ENCODE measurements around the gene BRPF1.

DNA sequence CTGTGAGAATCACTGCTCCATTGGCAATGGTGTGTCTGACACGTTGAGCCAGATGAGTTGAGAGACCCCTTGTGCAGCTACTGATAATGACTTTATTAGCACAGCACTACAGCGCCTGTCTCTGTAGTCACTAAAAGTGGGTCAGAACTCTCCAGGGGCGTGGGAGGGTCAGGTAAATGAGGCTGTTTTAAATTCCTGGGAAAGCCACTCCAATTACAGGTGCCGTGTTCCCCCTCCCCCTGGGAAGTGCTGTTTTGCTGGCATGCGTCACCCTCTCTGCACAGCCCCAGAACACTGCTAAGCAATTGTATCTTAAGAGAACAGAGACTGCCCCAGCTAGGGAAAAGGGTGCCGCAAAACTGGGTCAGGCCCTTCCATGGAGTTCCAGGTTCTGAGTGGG, 49.4 kb upstream of the BRPF1 start:
- TF ChIP-seq, protein P1, sequence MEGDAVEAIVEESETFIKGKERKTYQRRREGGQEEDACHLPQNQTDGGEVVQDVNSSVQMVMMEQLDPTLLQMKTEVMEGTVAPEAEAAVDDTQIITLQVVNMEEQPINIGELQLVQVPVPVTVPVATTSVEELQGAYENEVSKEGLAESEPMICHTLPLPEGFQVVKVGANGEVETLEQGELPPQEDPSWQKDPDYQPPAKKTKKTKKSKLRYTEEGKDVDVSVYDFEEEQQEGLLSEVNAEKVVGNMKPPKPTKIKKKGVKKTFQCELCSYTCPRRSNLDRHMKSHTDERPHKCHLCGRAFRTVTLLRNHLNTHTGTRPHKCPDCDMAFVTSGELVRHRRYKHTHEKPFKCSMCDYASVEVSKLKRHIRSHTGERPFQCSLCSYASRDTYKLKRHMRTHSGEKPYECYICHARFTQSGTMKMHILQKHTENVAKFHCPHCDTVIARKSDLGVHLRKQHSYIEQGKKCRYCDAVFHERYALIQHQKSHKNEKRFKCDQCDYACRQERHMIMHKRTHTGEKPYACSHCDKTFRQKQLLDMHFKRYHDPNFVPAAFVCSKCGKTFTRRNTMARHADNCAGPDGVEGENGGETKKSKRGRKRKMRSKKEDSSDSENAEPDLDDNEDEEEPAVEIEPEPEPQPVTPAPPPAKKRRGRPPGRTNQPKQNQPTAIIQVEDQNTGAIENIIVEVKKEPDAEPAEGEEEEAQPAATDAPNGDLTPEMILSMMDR (IDR thresholded peaks at IDR 0.05) = no peak
- no peak for TF ChIP-seq ZFX (IDR thresholded peaks at IDR 0.05; ENCODE audit: borderline replicate concordance)

Data from 22Rv1 (cell line).